ENCODE results near the gene WWTR1.
A peak's percentile ranks its signal among the peaks of the same experiment; 100 is the strongest.

Gene WWTR1

GRCh38 chr3:149571381-149571780, 86.4 kb downstream of the WWTR1 start:
- Histone ChIP-seq H3K36me3 (ENCODE audit: insufficient read depth, low read length) (no peaks in the 10 kb centered on the region), H3K4me1 (ENCODE audit: insufficient read depth, low read length, severe bottlenecking) (no peaks in the 10 kb centered on the region), H4K20me1 (ENCODE audit: insufficient read depth, low read length) (no peaks in the 10 kb centered on the region), H3K27ac (ENCODE audit: low read depth, low read length, poor library complexity, severe bottlenecking) (no peak overlapping the region), H2AFZ (ENCODE audit: low read length) (no peak overlapping the region), H3K9me3 (ENCODE audit: low read length) (no peaks in the 10 kb centered on the region), H3K79me2 (ENCODE audit: insufficient read depth, low read length) (no peaks in the 10 kb centered on the region), H3K9ac (ENCODE audit: low read length) (no peak overlapping the region), H3K4me3 (ENCODE audit: low read depth, low read length, poor library complexity, severe bottlenecking) (no peak overlapping the region), H3K4me2 (ENCODE audit: low read length) (no peak overlapping the region), H3K9me2 (ENCODE audit: low read depth, low read length) (no peaks in the 10 kb centered on the region), H3K27me3 (ENCODE audit: insufficient read depth, low read length) (no peaks in the 10 kb centered on the region; the same call in 1 of the 2 replicates), H3F3A (ENCODE audit: insufficient read depth, low read length) (no peaks in the 10 kb centered on the region)
- TF ChIP-seq CTCF (IDR thresholded peaks at IDR 0.05; ENCODE audit: low read length), result no peak

GRCh38 chr3:149570016-149570415, 87.8 kb downstream of the WWTR1 start:
- no peak overlapping the region for H2AFZ ChIP-seq (ENCODE audit: low read length)
- TF ChIP-seq EZH2 (IDR thresholded peaks at IDR 0.05; ENCODE audit: borderline replicate concordance, low read length) (no peak), CTCF (IDR thresholded peaks at IDR 0.05; ENCODE audit: low read length) (no peak)
- H3K9ac ChIP-seq (ENCODE audit: low read length), result no peak overlapping the region
- no peaks in the 10 kb centered on the region for H4K20me1 ChIP-seq (ENCODE audit: insufficient read depth, low read length)
- no peaks in the 10 kb centered on the region for H3F3A ChIP-seq (ENCODE audit: insufficient read depth, low read length)
- H3K4me3 ChIP-seq (ENCODE audit: low read depth, low read length, poor library complexity, severe bottlenecking), result no peak overlapping the region
- no peaks in the 10 kb centered on the region; the same call in 1 of the 2 replicates for H3K27me3 ChIP-seq (ENCODE audit: insufficient read depth, low read length)
- H3K27ac ChIP-seq (ENCODE audit: low read depth, low read length, poor library complexity, severe bottlenecking), result no peak overlapping the region
- H3K4me2 ChIP-seq (ENCODE audit: low read length), result no peak overlapping the region
- H3K36me3 ChIP-seq (ENCODE audit: insufficient read depth, low read length), result no peaks in the 10 kb centered on the region
- H3K9me2 ChIP-seq (ENCODE audit: low read depth, low read length), result no peaks in the 10 kb centered on the region
- H3K79me2 ChIP-seq (ENCODE audit: insufficient read depth, low read length), result no peaks in the 10 kb centered on the region
- no peaks in the 10 kb centered on the region for H3K9me3 ChIP-seq (ENCODE audit: low read length)
- H3K4me1 ChIP-seq (ENCODE audit: insufficient read depth, low read length, severe bottlenecking), result no peaks in the 10 kb centered on the region

GRCh38 chr3:149567381-149567780, 90.4 kb downstream of the WWTR1 start:
- H3K9me2 ChIP-seq (ENCODE audit: low read depth, low read length), result no peaks in the 10 kb centered on the region
- H3K4me1 ChIP-seq (ENCODE audit: insufficient read depth, low read length, severe bottlenecking), result no peaks in the 10 kb centered on the region
- H3K36me3 ChIP-seq (ENCODE audit: insufficient read depth, low read length), result no peaks in the 10 kb centered on the region
- H3K27ac ChIP-seq (ENCODE audit: low read depth, low read length, poor library complexity, severe bottlenecking), result peak overlapping the region; percentile 15
- no peak overlapping the region for H3K4me2 ChIP-seq (ENCODE audit: low read length)
- no peak overlapping the region for H3K9ac ChIP-seq (ENCODE audit: low read length)
- H3F3A ChIP-seq (ENCODE audit: insufficient read depth, low read length), result no peaks in the 10 kb centered on the region
- H3K9me3 ChIP-seq (ENCODE audit: low read length), result no peaks in the 10 kb centered on the region
- H3K79me2 ChIP-seq (ENCODE audit: insufficient read depth, low read length), result no peaks in the 10 kb centered on the region
- TF ChIP-seq EZH2 (IDR thresholded peaks at IDR 0.05; ENCODE audit: borderline replicate concordance, low read length) (no peak), CTCF (IDR thresholded peaks at IDR 0.05; ENCODE audit: low read length) (no peak)
- no peak overlapping the region for H2AFZ ChIP-seq (ENCODE audit: low read length)
- no peaks in the 10 kb centered on the region for H4K20me1 ChIP-seq (ENCODE audit: insufficient read depth, low read length)
- H3K27me3 ChIP-seq (ENCODE audit: insufficient read depth, low read length), result no peaks in the 10 kb centered on the region
- no peak overlapping the region for H3K4me3 ChIP-seq (ENCODE audit: low read depth, low read length, poor library complexity, severe bottlenecking)

Data from OCI-LY1 (cell line).